Body of pancreas (tissue), 4 donors: ENCODE results near the gene ATP2B1.

Experiments used
- POLR2A ChIP-seq, 3 donors: fragments of 450-650 bp; IDR thresholded peaks; one replicate each; pipeline ENCODE4 v1.6.1; 2016; ENCODE audit warnings: antibody characterized with exemption in 3 of 3, mild to moderate bottlenecking in 2 of 3
- TF ChIP-seq, protein P1 (sequence below), 7 experiments: fragments of 450-650 bp in 4 of 7; fragments of 200-600 bp in 3 of 7; sonication (generic) in 3 of 7; IDR thresholded peaks; one replicate each; pipeline ENCODE4 v1.5.1; 2016 to 2019; ENCODE audit warnings: antibody characterized with exemption in 7 of 7

- TF ChIP-seq, protein P1, sequence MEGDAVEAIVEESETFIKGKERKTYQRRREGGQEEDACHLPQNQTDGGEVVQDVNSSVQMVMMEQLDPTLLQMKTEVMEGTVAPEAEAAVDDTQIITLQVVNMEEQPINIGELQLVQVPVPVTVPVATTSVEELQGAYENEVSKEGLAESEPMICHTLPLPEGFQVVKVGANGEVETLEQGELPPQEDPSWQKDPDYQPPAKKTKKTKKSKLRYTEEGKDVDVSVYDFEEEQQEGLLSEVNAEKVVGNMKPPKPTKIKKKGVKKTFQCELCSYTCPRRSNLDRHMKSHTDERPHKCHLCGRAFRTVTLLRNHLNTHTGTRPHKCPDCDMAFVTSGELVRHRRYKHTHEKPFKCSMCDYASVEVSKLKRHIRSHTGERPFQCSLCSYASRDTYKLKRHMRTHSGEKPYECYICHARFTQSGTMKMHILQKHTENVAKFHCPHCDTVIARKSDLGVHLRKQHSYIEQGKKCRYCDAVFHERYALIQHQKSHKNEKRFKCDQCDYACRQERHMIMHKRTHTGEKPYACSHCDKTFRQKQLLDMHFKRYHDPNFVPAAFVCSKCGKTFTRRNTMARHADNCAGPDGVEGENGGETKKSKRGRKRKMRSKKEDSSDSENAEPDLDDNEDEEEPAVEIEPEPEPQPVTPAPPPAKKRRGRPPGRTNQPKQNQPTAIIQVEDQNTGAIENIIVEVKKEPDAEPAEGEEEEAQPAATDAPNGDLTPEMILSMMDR (IDR thresholded peaks at IDR 0.05), result no peak
- TF ChIP-seq POLR2A (IDR thresholded peaks at IDR 0.05), result no peak
These were observed 8.3 kb downstream of the ATP2B1 start for GRCh38 chr12:89700191-89700810.
